Measurements from ENCODE around the gene URM1. TPM values are rescaled to one million over a fixed set of nuclear protein-coding genes. Genes with fewer than 3 reads are reported as not detected.

Gene URM1
- total RNA-seq, 3 donors from 2014 or later: 49.3 to 57.9 (median 51.8) TPM

DNA sequence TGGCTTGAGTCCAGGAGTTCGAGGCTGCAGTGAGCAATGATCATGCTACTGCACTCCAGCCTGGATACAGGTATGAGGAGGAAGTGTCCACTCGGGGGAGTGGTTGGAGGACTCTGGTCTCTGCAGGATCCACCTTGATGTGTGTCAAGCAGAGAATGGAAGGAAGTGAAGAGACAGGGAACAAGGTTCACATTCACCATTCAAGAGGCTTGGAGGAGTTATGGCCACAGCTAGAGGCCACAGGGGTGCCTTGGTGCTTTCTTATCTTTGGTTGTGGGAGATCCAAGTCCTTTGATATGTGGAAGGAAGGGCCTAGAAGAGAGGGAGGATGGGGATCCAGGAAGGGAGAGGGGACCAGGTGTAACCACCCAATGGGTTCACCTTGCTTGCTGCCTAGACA lies 44.1 kb downstream of the URM1 start:
- DNase-seq (peak in 1 of 3 donors; percentile 12), ATAC-seq (peak; percentile 73)
- H3K36me3 ChIP-seq (ENCODE audit: low read depth): no peaks in the 10 kb centered on the region
- TF ChIP-seq, protein P1, sequence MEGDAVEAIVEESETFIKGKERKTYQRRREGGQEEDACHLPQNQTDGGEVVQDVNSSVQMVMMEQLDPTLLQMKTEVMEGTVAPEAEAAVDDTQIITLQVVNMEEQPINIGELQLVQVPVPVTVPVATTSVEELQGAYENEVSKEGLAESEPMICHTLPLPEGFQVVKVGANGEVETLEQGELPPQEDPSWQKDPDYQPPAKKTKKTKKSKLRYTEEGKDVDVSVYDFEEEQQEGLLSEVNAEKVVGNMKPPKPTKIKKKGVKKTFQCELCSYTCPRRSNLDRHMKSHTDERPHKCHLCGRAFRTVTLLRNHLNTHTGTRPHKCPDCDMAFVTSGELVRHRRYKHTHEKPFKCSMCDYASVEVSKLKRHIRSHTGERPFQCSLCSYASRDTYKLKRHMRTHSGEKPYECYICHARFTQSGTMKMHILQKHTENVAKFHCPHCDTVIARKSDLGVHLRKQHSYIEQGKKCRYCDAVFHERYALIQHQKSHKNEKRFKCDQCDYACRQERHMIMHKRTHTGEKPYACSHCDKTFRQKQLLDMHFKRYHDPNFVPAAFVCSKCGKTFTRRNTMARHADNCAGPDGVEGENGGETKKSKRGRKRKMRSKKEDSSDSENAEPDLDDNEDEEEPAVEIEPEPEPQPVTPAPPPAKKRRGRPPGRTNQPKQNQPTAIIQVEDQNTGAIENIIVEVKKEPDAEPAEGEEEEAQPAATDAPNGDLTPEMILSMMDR (IDR thresholded peaks at IDR 0.05): no peak
- no peaks in the 10 kb centered on the region for H3K9me3 ChIP-seq
- intact Hi-C loops (cut with DNase I, micrococcal nuclease): no loop called here
- H3K4me3 ChIP-seq: no peak overlapping the region
- peaks cover 14% of the 10 kb centered on the region for H3K4me1 ChIP-seq (ENCODE audit: low read depth)

DNA sequence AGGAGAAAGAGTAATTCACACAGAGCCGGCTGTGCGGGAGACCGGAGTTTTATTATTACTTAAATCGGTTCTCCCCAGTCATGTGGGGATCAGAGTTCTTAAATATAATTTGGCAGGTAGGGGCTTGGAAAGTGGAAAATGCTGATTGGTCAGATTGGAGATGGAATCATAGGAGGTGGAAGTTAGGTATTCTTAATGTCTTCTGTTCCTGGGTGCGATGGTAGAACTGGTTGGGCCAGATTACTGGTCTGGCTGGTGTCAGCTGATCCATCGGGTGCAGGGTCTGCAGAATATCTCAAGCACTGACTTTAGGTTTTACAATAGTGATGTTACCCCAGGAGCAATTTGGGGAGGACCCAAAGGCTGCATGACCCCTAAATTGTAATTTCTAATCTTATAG lies 44.8 kb downstream of the URM1 start:
- TF ChIP-seq, protein P1 (IDR thresholded peaks at IDR 0.05): no peak
- H3K9me3 ChIP-seq: no peaks in the 10 kb centered on the region
- no peak for DNase-seq

DNA sequence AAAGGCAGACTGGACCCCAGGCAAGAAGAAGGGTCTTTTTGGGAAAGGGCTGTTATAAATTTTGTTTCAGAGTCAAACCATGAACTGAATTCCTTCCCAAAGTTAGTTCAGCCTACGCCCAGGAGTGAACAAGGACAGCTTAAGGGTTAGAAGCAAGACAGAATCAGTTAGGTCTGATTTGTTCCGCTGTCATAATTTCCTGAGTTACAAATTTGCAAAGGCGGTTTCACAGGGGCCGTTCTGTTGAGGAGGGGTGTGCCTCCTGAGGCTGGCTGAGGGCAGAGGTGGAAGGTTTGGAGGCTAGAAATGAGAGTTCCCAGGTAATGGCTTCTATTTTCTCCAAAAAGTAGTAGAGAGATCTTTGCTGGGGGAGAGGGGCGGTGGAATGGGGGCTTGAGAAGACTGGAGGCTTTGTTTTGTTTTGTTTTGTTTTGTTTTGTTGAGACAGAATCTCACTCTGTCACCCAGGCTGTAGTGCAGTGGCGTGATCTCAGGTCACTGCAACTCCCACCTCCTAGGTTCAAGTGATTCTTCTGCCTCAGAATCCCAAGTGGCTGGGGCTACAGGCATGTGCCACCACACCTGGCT lies 45.4 kb downstream of the URM1 start:
- TF ChIP-seq, protein P1 (IDR thresholded peaks at IDR 0.05): no peak
- intact Hi-C loops (cut with DNase I, micrococcal nuclease): no loop called here

More for the DNA sequence above, 44.8 kb downstream of the URM1 start:
- Histone ChIP-seq H3K4me3 (no peak overlapping the region), H3K36me3 (ENCODE audit: low read depth) (no peaks in the 10 kb centered on the region), H3K4me1 (ENCODE audit: low read depth) (peaks cover 20% of the 10 kb centered on the region)
- intact Hi-C loops (cut with DNase I, micrococcal nuclease): no loop called here
- ATAC-seq: no peak

DNA sequence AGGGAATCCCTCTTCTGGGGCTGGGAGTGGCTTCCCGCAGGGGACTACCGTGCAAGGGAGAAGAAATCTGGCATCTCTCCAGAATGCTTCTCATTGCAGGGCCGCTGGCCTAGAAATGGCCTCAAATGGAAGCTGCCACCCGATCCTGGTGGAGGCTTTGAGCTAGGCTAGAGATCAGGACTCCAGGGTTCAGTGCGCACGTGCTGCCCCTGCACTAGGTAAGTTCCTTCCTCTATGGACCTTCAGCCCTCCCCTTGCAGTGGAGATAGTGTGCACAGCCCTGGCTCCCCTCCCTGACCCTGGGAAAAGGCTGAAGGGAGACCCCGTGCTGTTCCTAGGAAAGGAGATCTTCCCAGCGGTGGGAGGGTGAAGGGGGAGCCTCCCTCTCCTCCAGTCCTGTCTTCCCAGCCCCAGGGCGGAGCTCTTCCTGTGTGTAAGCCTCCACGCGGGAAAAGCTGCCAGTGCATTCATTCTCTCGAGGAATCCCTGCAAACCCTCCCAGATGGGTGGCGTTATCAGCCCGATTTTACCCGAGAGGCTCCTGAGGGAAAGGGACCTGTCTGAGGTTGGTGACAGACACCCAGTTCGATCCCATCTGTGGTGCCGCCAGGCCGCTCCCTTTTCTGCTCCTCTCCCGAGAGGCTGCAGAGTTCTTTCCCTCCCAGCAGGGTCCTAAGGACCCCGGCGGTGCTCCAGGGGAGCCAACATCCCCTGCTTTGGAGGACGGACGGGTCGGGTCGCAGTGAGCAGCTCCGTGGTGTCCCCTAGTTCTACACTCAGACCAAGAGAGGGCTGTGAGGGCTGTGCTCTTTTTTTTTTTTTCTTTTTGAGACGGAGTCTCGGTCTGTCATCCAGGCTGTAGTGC lies 48.1 kb downstream of the URM1 start:
- Histone ChIP-seq H3K4me3 (no peak overlapping the region), H3K36me3 (ENCODE audit: low read depth) (no peaks in the 10 kb centered on the region), H3K9me3 (no peaks in the 10 kb centered on the region), H3K4me1 (ENCODE audit: low read depth) (peaks cover 20% of the 10 kb centered on the region)
- TF ChIP-seq, protein P1 (IDR thresholded peaks at IDR 0.05): no peak
- DNase-seq (no peak), ATAC-seq (no peak)
- intact Hi-C loops (cut with DNase I, micrococcal nuclease): no loop called here

More for the DNA sequence above, 45.4 kb downstream of the URM1 start:
- no peak overlapping the region for H3K4me3 ChIP-seq
- no peak for DNase-seq
- H3K4me1 ChIP-seq (ENCODE audit: low read depth): peaks cover 20% of the 10 kb centered on the region
- H3K36me3 ChIP-seq (ENCODE audit: low read depth): no peaks in the 10 kb centered on the region
- no peaks in the 10 kb centered on the region for H3K9me3 ChIP-seq
- no peak for ATAC-seq

DNA sequence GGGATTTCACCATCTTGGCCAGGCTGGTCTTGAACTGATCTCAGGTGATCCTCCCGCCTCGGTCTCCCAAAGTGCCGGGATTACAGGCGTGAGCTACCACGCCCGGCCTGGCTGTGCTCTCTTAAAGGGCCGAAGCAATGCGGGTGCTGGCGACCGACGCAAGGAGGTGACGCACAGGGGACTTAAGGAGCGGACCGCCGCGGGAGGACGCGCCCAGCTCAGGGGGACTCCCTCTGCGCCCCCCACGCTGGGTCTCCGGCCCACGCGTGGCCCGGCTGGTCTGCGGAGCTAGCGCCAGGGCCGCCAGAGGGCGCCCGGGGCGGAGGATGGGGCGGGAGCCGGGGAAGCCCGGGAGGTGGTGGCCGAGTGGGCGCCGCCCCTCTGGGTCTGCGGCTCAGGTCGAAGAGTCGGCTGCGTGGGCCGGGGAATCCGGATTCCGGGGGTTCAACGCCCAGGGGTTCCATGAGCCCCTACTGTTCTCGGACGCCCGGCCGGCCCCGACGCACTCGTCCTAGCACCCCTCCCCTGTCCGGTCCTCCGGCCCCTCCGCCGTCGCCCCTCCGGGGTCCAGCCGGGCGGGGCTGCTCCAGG lies 49.0 kb downstream of the URM1 start:
- peaks cover 20% of the 10 kb centered on the region for H3K4me1 ChIP-seq (ENCODE audit: low read depth)
- TF ChIP-seq, protein P1 (IDR thresholded peaks at IDR 0.05): peak; percentile 50
- peak; percentile 69 to 79 (median 76) for DNase-seq
- peak overlapping the region; percentile 30 for H3K4me3 ChIP-seq
- H3K36me3 ChIP-seq (ENCODE audit: low read depth): no peaks in the 10 kb centered on the region
- peak; percentile 88 for ATAC-seq
- intact Hi-C loops (cut with DNase I, micrococcal nuclease): no loop called here
- no peaks in the 10 kb centered on the region for H3K9me3 ChIP-seq

Data from mucosa of descending colon (tissue), 3 donors.